GM13976 (cell line): ENCODE measurements around the gene JMJD7.

ENCODE experiments used
- DNase-seq: peaks from one replicate; pipeline ENCODE4 v3.0.0; 2012; ENCODE audit warnings: low spot score
- CTCF ChIP-seq: IDR thresholded peaks from 2 replicates; pipeline ENCODE4 v1.5.1; 2012; ENCODE audit warnings: borderline replicate concordance, mild to moderate bottlenecking; ENCODE audit not compliant: insufficient read depth; ENCODE audit errors: extremely low read depth, missing control alignments, control extremely low read depth
- in situ Hi-C: fragments of 300-500 bp; cut with MboI; formaldehyde crosslinking; loops from one replicate; pipeline ENCODE4 v1.12.0; 2022; ENCODE audit warnings: low sequenced_read_pairs, mixed read lengths, inconsistent platforms; ENCODE audit not compliant: unreplicated experiment

The JMJD7 gene

GRCh38 chr15:41862515-41863116 lies 34.7 kb downstream of the JMJD7 start:
- TF ChIP-seq CTCF = no peak
- in situ Hi-C loops = no loop called here
- DNase-seq = no peak

GRCh38 chr15:41865490-41866055 lies 37.7 kb downstream of the JMJD7 start:
- in situ Hi-C loops = no loop called here
- DNase-seq = no peak
- no peak for TF ChIP-seq CTCF

GRCh38 chr15:41866263-41866703 lies 38.4 kb downstream of the JMJD7 start:
- in situ Hi-C loops = no loop called here
- no peak for TF ChIP-seq CTCF
- no peak for DNase-seq

GRCh38 chr15:41866872-41867579 lies 39.1 kb downstream of the JMJD7 start:
- no peak for DNase-seq
- no peak for TF ChIP-seq CTCF
- in situ Hi-C loops = no loop called here

GRCh38 chr15:41868321-41868720 lies 40.4 kb downstream of the JMJD7 start:
- no peak for DNase-seq
- TF ChIP-seq CTCF = no peak
- in situ Hi-C loops = no loop called here

- no peak for DNase-seq
- no peak for TF ChIP-seq CTCF
- in situ Hi-C loops = no loop called here
Observed at GRCh38 chr15:41869770-41870688, 42.1 kb downstream of the JMJD7 start.
